HG02623 (cell line): ENCODE measurements around the gene EYA2.

ENCODE experiments used
- ATAC-seq: cut with Tn5 transposase; IDR thresholded peaks from one replicate; pipeline ENCODE4 v1.9.1; 2021; ENCODE audit warnings: moderate library complexity; ENCODE audit not compliant: unreplicated experiment

Gene EYA2

GRCh38 chr20:47216819-47217410, 322.3 kb downstream of the EYA2 start:
- no peak for ATAC-seq

DNA sequence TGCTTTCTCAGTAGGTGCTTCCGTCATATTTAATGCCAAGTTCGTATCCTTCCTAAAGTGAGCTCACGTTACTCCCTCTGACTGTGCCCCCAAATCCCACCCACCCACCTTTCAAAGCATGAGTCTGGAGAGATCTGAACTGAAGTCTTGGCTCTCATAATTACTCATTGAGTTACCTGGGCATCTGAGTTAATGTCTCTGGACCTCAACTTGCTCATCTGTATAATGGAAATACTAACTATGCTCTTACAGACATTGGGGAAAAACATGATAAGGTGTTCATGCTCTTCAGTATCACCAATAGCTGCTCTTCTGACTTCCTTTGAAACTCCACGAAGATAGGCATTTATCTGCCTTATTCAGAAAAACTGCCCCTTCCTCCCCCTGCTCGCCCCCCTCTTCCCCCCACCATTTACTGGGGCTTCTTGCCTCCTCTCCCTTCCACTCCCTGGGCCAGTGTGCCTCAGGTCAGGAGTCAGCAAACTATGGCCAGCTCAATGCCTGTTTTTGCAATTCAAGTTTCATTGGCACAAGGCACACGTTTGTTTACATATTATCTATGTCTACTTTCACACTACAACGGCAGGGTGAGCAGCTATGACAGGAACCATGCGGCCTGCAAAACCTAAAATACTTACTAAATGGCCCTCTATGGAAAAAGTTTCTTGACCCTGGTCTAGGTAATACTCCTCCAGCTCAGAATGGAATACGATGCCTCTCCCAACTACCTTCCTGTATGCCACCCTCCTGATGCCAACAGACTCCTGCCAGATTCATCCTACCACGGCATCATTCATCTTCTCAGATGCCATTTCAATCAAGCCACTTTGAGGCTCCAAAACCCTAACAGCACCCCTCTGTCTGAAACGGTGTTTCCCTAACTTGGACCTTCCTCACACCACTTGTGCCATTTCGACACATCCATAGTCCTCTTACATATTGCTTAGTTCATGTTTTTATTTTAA, 323.1 kb downstream of the EYA2 start:
- no peak for ATAC-seq

DNA sequence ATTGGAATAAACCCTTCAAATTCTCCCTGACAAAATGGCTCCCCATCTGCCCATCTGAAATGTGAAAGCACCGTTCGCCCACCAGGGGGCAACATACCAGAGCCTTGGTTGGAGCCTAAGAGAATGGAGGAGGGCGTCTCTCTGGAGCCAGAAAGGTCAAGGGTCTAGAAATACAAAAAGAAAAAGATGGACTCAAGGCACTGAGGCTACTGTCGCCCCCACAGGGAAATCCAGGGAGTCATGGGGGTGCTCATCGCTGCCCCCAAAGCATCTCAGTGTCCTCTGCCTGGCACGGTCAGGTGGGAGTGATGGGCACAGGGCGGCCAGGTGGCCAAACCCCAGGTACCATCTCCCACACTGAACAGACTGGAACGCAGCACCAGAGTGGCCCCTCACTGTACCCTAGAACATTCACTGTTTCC, 325.5 kb downstream of the EYA2 start:
- no peak for ATAC-seq

DNA sequence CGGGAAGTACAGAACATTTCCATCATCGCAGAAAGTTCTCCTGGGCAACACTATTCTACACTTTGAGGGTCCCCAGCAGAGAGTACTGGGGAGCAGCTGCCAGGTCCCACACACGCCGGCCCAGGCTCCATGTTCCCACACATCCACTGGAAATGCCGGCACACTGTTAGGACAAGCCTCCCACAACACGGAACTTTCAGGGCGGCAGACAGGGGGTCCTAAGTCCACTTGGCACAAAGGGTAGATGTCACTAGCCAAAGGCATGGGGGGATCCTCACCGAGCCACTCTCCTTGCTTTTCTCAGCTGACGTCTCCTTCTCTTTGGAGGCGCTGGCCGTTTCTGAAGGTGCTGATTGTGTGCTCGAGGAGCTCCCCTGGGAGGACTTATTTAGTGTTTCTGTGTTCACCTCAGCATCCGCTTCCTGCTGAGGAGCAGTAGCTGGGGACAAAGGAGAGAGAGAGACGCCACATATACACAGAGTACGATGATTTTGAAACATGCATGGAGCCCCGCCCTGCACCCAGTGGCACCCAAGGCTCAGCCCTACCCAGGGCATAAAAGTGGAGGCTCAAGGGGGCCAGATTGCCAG, 326.5 kb downstream of the EYA2 start:
- no peak for ATAC-seq

- ATAC-seq, result no peak
Observed at GRCh38 chr20:47222468-47223119, 328.0 kb downstream of the EYA2 start.

- ATAC-seq, result no peak
Observed at GRCh38 chr20:47223896-47224295, 329.3 kb downstream of the EYA2 start.

DNA sequence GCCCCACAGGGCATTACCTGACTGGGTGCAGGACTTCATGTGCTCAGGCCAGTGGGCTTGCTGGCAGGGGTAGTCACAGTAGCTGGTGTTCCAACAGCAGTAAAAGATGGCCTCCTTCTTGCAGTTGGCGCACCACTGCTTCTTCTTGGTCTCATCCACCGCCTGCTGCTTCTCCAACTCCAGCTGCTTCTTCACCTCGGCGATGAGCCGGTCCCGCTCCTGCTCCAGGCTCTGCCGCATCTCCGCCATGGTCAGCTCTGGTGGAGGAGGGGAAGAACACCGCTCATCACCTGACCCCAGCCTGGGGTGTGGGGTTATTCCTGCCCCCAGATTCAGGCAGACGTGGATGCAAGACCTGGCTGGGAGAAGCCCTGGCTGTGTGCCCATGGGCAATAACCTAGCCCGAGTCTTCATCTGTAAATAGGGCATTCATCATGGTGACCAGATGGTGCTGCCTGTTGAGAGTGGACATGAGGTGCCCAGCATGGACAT, 329.7 kb downstream of the EYA2 start:
- ATAC-seq, result no peak

GRCh38 chr20:47224857-47225256, 330.2 kb downstream of the EYA2 start:
- no peak for ATAC-seq

DNA sequence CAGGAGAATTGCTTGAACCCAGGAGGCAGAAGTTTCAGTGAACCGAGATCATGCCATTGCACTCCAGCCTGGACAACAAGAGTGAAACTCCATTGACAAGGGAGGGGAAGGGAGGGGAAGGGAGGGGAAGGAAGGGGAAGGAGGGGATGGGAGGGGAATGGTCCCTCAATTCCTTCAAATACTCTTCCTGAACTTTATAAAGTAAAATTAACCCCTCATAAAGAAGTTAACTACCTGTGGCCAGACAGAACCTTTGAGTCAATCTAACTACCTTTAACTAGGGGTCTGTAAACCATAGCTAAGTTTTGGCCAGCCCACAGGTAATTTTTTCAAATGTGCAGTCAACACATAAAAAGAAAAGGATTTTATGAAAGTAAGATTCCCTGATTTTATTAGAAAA, 330.8 kb downstream of the EYA2 start:
- ATAC-seq, result no peak

GRCh38 chr20:47227119-47227518, 332.5 kb downstream of the EYA2 start:
- no peak for ATAC-seq

DNA sequence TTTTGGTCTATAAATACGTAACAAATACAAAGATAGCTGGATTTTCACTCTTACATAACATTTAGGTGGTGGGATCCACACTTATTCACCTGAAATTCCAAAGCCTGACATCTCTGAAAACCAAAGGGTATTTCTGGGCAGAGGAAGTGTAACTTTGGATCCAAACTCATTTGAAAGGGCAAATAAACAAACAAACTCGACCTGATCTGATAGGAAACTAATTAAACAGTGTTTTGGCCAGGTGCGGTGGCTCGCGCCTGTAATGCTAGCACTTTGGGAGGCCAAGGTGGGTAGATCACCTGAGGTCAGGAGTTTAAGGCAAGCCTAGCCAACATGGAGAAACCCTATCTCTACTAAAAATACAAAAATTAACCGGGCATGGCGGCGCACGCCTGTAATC, 332.9 kb downstream of the EYA2 start:
- ATAC-seq, result no peak

DNA sequence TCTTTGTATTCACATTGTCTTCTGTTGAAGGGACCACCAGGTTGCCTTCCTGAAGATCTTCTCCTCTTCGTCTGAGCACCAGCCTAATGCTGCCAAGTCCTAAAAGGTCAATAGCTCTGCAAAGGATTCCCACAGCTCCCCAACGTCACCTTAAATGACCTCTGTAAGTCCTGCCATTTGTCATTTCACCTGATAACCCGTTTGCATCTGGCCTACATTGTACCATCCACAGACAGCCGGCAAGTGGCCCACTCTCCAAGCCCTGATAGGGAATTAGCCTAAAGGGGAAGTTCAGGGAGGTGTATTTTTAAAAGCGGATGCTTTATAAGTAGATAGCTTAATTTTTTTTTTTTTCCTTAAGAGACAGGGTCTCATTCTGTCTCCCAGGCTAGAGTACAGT, 334.0 kb downstream of the EYA2 start:
- ATAC-seq, result no peak

DNA sequence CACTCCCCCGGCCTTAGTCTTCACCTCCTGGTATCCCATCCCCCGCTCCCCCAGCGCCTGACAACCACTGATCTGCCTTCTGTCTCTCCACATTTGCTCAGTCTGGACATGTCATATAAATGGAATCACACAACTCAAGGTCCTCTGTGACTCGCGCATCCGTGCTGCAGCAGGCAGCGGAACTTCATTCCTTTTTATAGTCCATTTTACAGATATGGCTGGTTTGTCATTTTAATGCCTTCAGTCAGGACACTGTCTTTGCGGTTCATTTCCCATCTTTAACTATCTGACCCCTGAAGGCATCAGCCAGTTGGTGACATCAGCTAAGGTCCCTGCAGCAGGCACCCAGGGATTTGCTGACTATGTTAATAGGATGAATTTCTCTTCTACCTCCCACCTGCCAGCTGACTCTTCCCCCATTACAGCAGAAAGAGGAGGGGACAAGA, 336.2 kb downstream of the EYA2 start:
- ATAC-seq, result no peak

DNA sequence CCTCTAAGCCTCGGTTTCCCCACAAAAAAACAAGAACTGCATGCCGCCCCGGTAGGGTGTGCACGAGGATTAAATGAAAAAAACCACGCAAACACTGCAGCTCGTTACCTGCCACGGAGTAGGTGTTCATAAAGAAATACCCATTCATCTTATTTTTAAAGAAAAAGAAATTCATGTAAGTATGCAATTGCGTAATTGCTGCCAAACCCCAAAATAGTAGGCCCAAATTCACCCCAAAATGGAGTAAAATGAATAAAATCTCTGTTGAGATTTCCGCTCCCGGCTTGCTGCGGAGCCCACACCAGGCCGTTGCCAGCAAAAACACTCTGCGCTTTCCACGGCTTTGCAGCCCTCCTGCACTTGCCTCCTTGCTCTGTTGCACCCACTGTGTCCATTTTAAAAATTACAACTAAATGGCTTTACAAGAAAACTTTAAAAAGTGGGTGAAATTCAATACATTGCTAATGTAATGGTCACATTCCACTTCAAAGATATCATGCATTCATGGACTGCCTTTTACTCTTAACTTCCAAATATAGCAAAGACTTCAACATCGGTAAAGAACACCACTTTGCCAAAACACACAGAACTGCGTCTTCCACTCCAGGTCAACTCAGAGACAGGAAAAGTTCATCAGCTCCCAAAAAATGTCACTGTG, 336.9 kb downstream of the EYA2 start:
- ATAC-seq, result no peak

- no peak for ATAC-seq
Observed at GRCh38 chr20:47232518-47232917, 337.9 kb downstream of the EYA2 start.

GRCh38 chr20:47233333-47234188, 338.9 kb downstream of the EYA2 start:
- ATAC-seq, result no peak

- ATAC-seq, result no peak
Observed at GRCh38 chr20:47235111-47235510, 340.5 kb downstream of the EYA2 start.

GRCh38 chr20:47235853-47236638, 341.4 kb downstream of the EYA2 start:
- no peak for ATAC-seq

DNA sequence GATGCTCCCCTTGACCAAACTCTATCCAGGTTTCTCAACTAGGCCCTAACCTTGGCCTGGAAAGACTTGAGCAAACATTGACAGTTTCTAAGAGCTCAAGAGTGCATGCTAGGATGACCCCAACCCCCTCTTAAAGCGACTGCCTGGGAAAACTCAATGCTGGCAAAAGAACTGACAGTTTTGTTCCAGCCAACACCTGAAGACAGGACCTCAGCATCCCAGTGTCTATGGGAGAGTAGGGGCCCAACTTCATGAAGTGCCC, 341.9 kb downstream of the EYA2 start:
- ATAC-seq, result no peak
